ENCODE data around the gene ZNF70. TPM values are rescaled to one million over a fixed set of nuclear protein-coding genes. Genes with fewer than 3 reads are reported as not detected.
A peak's percentile ranks its signal among the peaks of the same experiment; 100 is the strongest.

ZNF70 gene
- total and polyA plus RNA-seq, 9 of the 15 experiments (the other 6 are each of a cell fraction or from before 2014, with no cell fraction given), result 0.14 to 3.3 (median 1.4) TPM

GRCh38 chr22:23767303-23767672 lies 16.4 kb upstream of the ZNF70 start (continued):
- TF ChIP-seq TOE1 (IDR thresholded peaks at IDR 0.05; ENCODE audit: borderline replicate concordance) (no peak), TOE1 (CRISPR knock-in tag; IDR thresholded peaks at IDR 0.05; ENCODE audit: borderline replicate concordance, low read depth) (no peak), PTRF (tag; IDR thresholded peaks at IDR 0.05) (no peak), HEY1 (CRISPR knock-in tag; IDR thresholded peaks at IDR 0.05; ENCODE audit: borderline replicate concordance) (no peak), ZNF143 (CRISPR knock-in tag; IDR thresholded peaks at IDR 0.05) (no peak), TARDBP (IDR thresholded peaks at IDR 0.05) (no peak), KDM5B (IDR thresholded peaks at IDR 0.05; ENCODE audit: insufficient replicate concordance, low read depth, low read length) (peak; percentile 11), ZNF695 (CRISPR knock-in tag; IDR thresholded peaks at IDR 0.05) (no peak), AFF1 (IDR thresholded peaks at IDR 0.05; ENCODE audit: low read depth in 1 of 2, partially characterized antibody in 2 of 2) (no peak), ZBED1 (IDR thresholded peaks at IDR 0.05) (no peak), ZBTB8A (IDR thresholded peaks at IDR 0.05; ENCODE audit: partially characterized antibody) (no peak), THAP7 (CRISPR knock-in tag; IDR thresholded peaks at IDR 0.05) (no peak), FOXP1 (CRISPR knock-in tag; IDR thresholded peaks at IDR 0.05) (no peak), ATF4 (CRISPR knock-in tag; IDR thresholded peaks at IDR 0.05) (no peak), FUS (optimal IDR thresholded peaks at IDR 0.05; ENCODE audit: low read depth, low read length) (no peak), FOXJ2 (tag; IDR thresholded peaks at IDR 0.05) (no peak), RUNX1 (IDR thresholded peaks at IDR 0.05; ENCODE audit: low read depth) (no peak), CBX1 (IDR thresholded peaks at IDR 0.05; ENCODE audit: low read depth) (no peak), CXXC5 (CRISPR knock-in tag; IDR thresholded peaks at IDR 0.05) (no peak)
- TF ChIP-seq, protein P1, sequence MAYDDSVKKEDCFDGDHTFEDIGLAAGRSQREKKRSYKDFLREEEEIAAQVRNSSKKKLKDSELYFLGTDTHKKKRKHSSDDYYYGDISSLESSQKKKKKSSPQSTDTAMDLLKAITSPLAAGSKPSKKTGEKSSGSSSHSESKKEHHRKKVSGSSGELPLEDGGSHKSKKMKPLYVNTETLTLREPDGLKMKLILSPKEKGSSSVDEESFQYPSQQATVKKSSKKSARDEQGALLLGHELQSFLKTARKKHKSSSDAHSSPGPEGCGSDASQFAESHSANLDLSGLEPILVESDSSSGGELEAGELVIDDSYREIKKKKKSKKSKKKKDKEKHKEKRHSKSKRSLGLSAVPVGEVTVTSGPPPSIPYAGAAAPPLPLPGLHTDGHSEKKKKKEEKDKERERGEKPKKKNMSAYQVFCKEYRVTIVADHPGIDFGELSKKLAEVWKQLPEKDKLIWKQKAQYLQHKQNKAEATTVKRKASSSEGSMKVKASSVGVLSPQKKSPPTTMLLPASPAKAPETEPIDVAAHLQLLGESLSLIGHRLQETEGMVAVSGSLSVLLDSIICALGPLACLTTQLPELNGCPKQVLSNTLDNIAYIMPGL (CRISPR knock-in tag; IDR thresholded peaks at IDR 0.05), result 0 out of 2 replicates have a peak, but pooled peaks have one; percentile 15
- TF ChIP-seq, protein P2, sequence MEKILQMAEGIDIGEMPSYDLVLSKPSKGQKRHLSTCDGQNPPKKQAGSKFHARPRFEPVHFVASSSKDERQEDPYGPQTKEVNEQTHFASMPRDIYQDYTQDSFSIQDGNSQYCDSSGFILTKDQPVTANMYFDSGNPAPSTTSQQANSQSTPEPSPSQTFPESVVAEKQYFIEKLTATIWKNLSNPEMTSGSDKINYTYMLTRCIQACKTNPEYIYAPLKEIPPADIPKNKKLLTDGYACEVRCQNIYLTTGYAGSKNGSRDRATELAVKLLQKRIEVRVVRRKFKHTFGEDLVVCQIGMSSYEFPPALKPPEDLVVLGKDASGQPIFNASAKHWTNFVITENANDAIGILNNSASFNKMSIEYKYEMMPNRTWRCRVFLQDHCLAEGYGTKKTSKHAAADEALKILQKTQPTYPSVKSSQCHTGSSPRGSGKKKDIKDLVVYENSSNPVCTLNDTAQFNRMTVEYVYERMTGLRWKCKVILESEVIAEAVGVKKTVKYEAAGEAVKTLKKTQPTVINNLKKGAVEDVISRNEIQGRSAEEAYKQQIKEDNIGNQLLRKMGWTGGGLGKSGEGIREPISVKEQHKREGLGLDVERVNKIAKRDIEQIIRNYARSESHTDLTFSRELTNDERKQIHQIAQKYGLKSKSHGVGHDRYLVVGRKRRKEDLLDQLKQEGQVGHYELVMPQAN (IDR thresholded peaks at IDR 0.05; ENCODE audit: borderline replicate concordance), result no peak

Data from K562 (cell line).